DND-41 (cell line): ENCODE results near the gene ATXN7L2.

Source experiments
- EZH2 ChIP-seq: IDR thresholded peaks from 3 replicates; pipeline ENCODE4 v1.6.1; 2012; ENCODE audit warnings: borderline replicate concordance, low read depth, mild to moderate bottlenecking, moderate library complexity, low read length, inconsistent platforms; ENCODE audit not compliant: severe bottlenecking
- TF ChIP-seq, protein P1 (sequence below): IDR thresholded peaks from 2 replicates; pipeline ENCODE4 v1.5.1; 2012; ENCODE audit warnings: borderline replicate concordance, low read length, moderate library complexity, mild to moderate bottlenecking; ENCODE audit not compliant: poor library complexity, severe bottlenecking; ENCODE audit errors: extremely low read depth

DNA sequence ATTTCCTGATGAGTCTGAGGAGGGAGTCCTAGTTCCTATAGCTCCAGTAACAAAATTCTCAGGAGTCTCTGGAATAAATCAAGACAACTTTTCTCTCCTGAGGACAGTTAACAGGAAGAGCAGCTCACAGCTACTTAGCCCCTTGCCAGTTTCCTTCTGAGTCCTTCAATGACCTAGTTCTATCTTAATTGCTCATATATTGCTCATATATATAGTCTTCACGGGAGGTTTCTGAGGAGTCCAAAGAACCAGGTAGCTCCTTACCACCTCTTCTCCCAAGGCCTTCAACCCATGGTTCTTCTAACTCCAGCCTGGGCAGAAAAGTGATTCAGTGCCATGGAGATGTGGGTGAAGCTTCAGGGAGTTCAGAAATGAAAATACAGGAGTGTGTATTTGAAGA lies 21.3 kb downstream of the ATXN7L2 start:
- TF ChIP-seq EZH2, result no peak
- TF ChIP-seq, protein P1, sequence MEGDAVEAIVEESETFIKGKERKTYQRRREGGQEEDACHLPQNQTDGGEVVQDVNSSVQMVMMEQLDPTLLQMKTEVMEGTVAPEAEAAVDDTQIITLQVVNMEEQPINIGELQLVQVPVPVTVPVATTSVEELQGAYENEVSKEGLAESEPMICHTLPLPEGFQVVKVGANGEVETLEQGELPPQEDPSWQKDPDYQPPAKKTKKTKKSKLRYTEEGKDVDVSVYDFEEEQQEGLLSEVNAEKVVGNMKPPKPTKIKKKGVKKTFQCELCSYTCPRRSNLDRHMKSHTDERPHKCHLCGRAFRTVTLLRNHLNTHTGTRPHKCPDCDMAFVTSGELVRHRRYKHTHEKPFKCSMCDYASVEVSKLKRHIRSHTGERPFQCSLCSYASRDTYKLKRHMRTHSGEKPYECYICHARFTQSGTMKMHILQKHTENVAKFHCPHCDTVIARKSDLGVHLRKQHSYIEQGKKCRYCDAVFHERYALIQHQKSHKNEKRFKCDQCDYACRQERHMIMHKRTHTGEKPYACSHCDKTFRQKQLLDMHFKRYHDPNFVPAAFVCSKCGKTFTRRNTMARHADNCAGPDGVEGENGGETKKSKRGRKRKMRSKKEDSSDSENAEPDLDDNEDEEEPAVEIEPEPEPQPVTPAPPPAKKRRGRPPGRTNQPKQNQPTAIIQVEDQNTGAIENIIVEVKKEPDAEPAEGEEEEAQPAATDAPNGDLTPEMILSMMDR, result no peak
